Kidney (tissue), 14 donors: ENCODE results near the gene KDF1. TPM values are rescaled to one million over a fixed set of nuclear protein-coding genes. Genes with fewer than 3 reads are reported as not detected.

Experiments
- DNase-seq, 5 donors: peaks; one replicate each; pipeline ENCODE4 v3.0.0-alpha.2; 2013 to 2020
- FAIRE-seq: peaks from 2 replicates; lab custom pipeline; 2012; peaks lifted over from hg19 to GRCh38; lab: Jason Lieb, UNC
- H3K27ac ChIP-seq, 2 donors: one replicate each; pipeline ENCODE4 v1.7.0; 2013; ENCODE audit warnings: low read depth in 2 of 2, low read length in 2 of 2, inconsistent platforms in 1 of 2
- H3K27me3 ChIP-seq: one replicate; pipeline ENCODE4 v1.7.1; 2013; ENCODE audit warnings: low read length, inconsistent platforms; ENCODE audit not compliant: control insufficient read depth, insufficient read depth
- H3K36me3 ChIP-seq, 3 donors: one replicate each; pipeline versions ENCODE4 v1.7.0 to v1.7.1; 2013; ENCODE audit warnings: low read length in 3 of 3, control low read depth in 1 of 3, inconsistent platforms in 1 of 3; ENCODE audit not compliant: insufficient read depth in 3 of 3, control insufficient read depth in 2 of 3
- H3K4me1 ChIP-seq, 3 donors: one replicate each; pipeline versions ENCODE4 v1.7.0 to v1.7.1; 2013; ENCODE audit warnings: low read length in 3 of 3, inconsistent platforms in 1 of 3, low read depth in 1 of 3; ENCODE audit not compliant: control insufficient read depth in 2 of 3, insufficient read depth in 2 of 3
- H3K4me3 ChIP-seq, 3 donors: one replicate each; pipeline versions ENCODE4 v1.7.0 to v1.8.1; 2013; ENCODE audit warnings: low read length in 3 of 3, control low read depth in 1 of 3, inconsistent platforms in 1 of 3
- H3K9ac ChIP-seq, 3 donors: one replicate each; pipeline versions ENCODE4 v1.7.0 to v1.7.1; 2013; ENCODE audit warnings: low read length in 3 of 3, control low read depth in 1 of 3, inconsistent platforms in 1 of 3
- H3K9me3 ChIP-seq, 3 donors: one replicate each; pipeline versions ENCODE4 v1.7.0 to v1.7.1; 2013; ENCODE audit warnings: low read length in 3 of 3, control low read depth in 1 of 3, inconsistent platforms in 1 of 3; ENCODE audit not compliant: control insufficient read depth in 2 of 3, insufficient read depth in 1 of 3
- CTCF ChIP-seq: IDR thresholded peaks from 3 replicates; pipeline ENCODE4 v1.5.1; 2012; ENCODE audit warnings: mild to moderate bottlenecking, moderate library complexity, borderline replicate concordance; ENCODE audit not compliant: insufficient read depth; ENCODE audit errors: extremely low read depth
- intact Hi-C: fragments of 100-400 bp; cut with DNase I; formaldehyde crosslinking; loops from one replicate; pipeline ENCODE4 v1.11.1; 2022
- polyA plus RNA-seq: library from polyadenylated mRNA; stranded (reverse); fragments of 350-450 nt; fragmentation: Illumina TruSeq; extraction: RNeasy Lipid Tissue Mini Kit (QIAGEN cat#74804); gene quantifications from one replicate; pipeline ENCODE4 v1.2.3, GENCODE V29; 2014; ENCODE audit warnings: low read depth, low replicate concordance; ENCODE audit not compliant: insufficient read depth
- total RNA-seq: library from RNA; stranded (reverse); fragmentation: NEBNext Ultra II Directional; extraction: Animal tissue kit (Norgen Biotek cat#: 25700); gene quantifications from one replicate; pipeline ENCODE4 v1.2.1, GENCODE V29; 2021
- donor health status: control.
- donor health status: control.
- donor health status: control.
- donor health status: control.
- donor health status: control.
- donor health status: DM: yes; HTN: yes; CAD: no.
- donor health status: Normal renal cell carcinoma (clear cell type).

The KDF1 gene
- total and polyA plus RNA-seq, 2 donors from 2014 or later, result 14.1 to 19.3 TPM

GRCh38 chr1:26959270-26959669 lies 998 bp downstream of the KDF1 start:
- no peak for TF ChIP-seq CTCF
- intact Hi-C loops, result no loop called here
- Histone ChIP-seq H3K4me3 (peak overlapping the region in 2 of 3 donors; percentile 71 to 85), H3K4me1 (peaks cover 0 to 4% (median 0%) of the 10 kb centered on the region in 3 donors), H3K9me3 (peaks cover 0 to 3% (median 0%) of the 10 kb centered on the region in 3 donors), H3K9ac (peak overlapping the region in 2 of 3 donors; percentile 6 to 82), H3K36me3 (no peaks in the 10 kb centered on the region), H3K27me3 (peaks cover 3% of the 10 kb centered on the region), H3K27ac (no peak overlapping the region)
- no peak for FAIRE-seq
- DNase-seq, result no peak

- H3K27me3 ChIP-seq, result peaks cover 3% of the 10 kb centered on the region
- no peak for DNase-seq
- H3K27ac ChIP-seq, result no peak overlapping the region
- no peak for TF ChIP-seq CTCF
- H3K36me3 ChIP-seq, result no peaks in the 10 kb centered on the region
- no peak overlapping the region for H3K4me3 ChIP-seq
- intact Hi-C loops, result no loop called here
- no peak for FAIRE-seq
- no peak overlapping the region for H3K9ac ChIP-seq
- H3K4me1 ChIP-seq, result peaks cover 0 to 4% (median 0%) of the 10 kb centered on the region in 3 donors
- peaks cover 0 to 3% (median 0%) of the 10 kb centered on the region in 3 donors for H3K9me3 ChIP-seq
Measured at GRCh38 chr1:26957306-26957705, 3.0 kb downstream of the KDF1 start.

GRCh38 chr1:26956321-26956720 lies 3.9 kb downstream of the KDF1 start:
- TF ChIP-seq CTCF, result no peak
- intact Hi-C loops, result no loop called here
- DNase-seq (no peak), FAIRE-seq (no peak)
- no peak overlapping the region for H3K27ac ChIP-seq
- peaks cover 3% of the 10 kb centered on the region for H3K27me3 ChIP-seq
- H3K36me3 ChIP-seq, result peaks cover 0 to 3% (median 0%) of the 10 kb centered on the region in 3 donors
- H3K9me3 ChIP-seq, result peaks cover 0 to 3% (median 0%) of the 10 kb centered on the region in 3 donors
- H3K4me1 ChIP-seq, result peaks cover 0 to 4% (median 0%) of the 10 kb centered on the region in 3 donors
- no peak overlapping the region for H3K9ac ChIP-seq
- H3K4me3 ChIP-seq, result no peak overlapping the region

GRCh38 chr1:26953374-26953773 lies 6.9 kb downstream of the KDF1 start:
- Histone ChIP-seq H3K27me3 (no peaks in the 10 kb centered on the region), H3K4me3 (no peak overlapping the region), H3K9ac (no peak overlapping the region), H3K36me3 (peaks cover 0 to 3% (median 0%) of the 10 kb centered on the region in 3 donors), H3K4me1 (no peaks in the 10 kb centered on the region), H3K27ac (no peak overlapping the region), H3K9me3 (peaks cover 0 to 3% (median 0%) of the 10 kb centered on the region in 3 donors)
- DNase-seq (no peak), FAIRE-seq (no peak)
- TF ChIP-seq CTCF, result no peak
- intact Hi-C loops, result no loop called here
